Parathyroid adenoma (tissue), 2 donors: ENCODE measurements around the gene TMEM125.

Experiments used
- H2AFZ ChIP-seq: fragments of 300-600 bp; sonication (generic); one replicate; pipeline ENCODE4 v1.7.0; 2017; ENCODE audit warnings: antibody characterized with exemption, mild to moderate bottlenecking
- H3K27ac ChIP-seq: fragments of 300-600 bp; sonication (generic); one replicate; pipeline ENCODE4 v1.7.0; 2017
- H3K27me3 ChIP-seq: fragments of 300-600 bp; sonication (generic); one replicate; pipeline ENCODE4 v1.7.0; 2017; ENCODE audit warnings: low read length; ENCODE audit not compliant: control insufficient read depth, insufficient read depth
- H3K36me3 ChIP-seq: fragments of 300-600 bp; sonication (generic); one replicate; pipeline ENCODE4 v1.7.0; 2017; ENCODE audit warnings: low read length; ENCODE audit not compliant: control insufficient read depth, insufficient read depth
- H3K4me1 ChIP-seq: fragments of 300-600 bp; sonication (generic); one replicate; pipeline ENCODE4 v1.7.0; 2017; ENCODE audit warnings: control low read depth
- H3K4me2 ChIP-seq: fragments of 300-600 bp; sonication (generic); one replicate; pipeline ENCODE4 v1.7.0; 2017; ENCODE audit warnings: low read length
- H3K4me3 ChIP-seq: fragments of 300-600 bp; sonication (generic); one replicate; pipeline ENCODE4 v1.7.0; 2017; ENCODE audit warnings: low read depth, low read length
- H3K79me2 ChIP-seq: fragments of 300-600 bp; sonication (generic); one replicate; pipeline ENCODE4 v1.7.0; 2017; ENCODE audit warnings: control low read depth
- H3K9ac ChIP-seq: fragments of 300-600 bp; sonication (generic); one replicate; pipeline ENCODE4 v1.7.0; 2017; ENCODE audit warnings: mild to moderate bottlenecking
- H3K9me3 ChIP-seq: fragments of 300-600 bp; sonication (generic); one replicate; pipeline ENCODE4 v1.7.0; 2017; ENCODE audit warnings: low read length; ENCODE audit not compliant: control insufficient read depth
- TF ChIP-seq, protein P1 (sequence below): fragments of 300-600 bp; sonication (generic); IDR thresholded peaks from one replicate; pipeline ENCODE4 v1.7.0; 2017; ENCODE audit warnings: antibody characterized with exemption, mild to moderate bottlenecking
- donor health status: primary hyperparathyroidism.

The TMEM125 gene

GRCh38 chr1:43315963-43316737 lies 46.4 kb downstream of the TMEM125 start:
- no peak overlapping the region for H3K4me2 ChIP-seq
- no peaks in the 10 kb centered on the region for H3K79me2 ChIP-seq
- no peak overlapping the region for H3K27ac ChIP-seq
- H2AFZ ChIP-seq, result no peak overlapping the region
- no peaks in the 10 kb centered on the region for H3K36me3 ChIP-seq
- TF ChIP-seq, protein P1, sequence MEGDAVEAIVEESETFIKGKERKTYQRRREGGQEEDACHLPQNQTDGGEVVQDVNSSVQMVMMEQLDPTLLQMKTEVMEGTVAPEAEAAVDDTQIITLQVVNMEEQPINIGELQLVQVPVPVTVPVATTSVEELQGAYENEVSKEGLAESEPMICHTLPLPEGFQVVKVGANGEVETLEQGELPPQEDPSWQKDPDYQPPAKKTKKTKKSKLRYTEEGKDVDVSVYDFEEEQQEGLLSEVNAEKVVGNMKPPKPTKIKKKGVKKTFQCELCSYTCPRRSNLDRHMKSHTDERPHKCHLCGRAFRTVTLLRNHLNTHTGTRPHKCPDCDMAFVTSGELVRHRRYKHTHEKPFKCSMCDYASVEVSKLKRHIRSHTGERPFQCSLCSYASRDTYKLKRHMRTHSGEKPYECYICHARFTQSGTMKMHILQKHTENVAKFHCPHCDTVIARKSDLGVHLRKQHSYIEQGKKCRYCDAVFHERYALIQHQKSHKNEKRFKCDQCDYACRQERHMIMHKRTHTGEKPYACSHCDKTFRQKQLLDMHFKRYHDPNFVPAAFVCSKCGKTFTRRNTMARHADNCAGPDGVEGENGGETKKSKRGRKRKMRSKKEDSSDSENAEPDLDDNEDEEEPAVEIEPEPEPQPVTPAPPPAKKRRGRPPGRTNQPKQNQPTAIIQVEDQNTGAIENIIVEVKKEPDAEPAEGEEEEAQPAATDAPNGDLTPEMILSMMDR, result no peak
- H3K4me1 ChIP-seq, result peaks cover 2% of the 10 kb centered on the region
- no peak overlapping the region for H3K4me3 ChIP-seq
- H3K27me3 ChIP-seq, result no peaks in the 10 kb centered on the region
- H3K9ac ChIP-seq, result no peak overlapping the region
- H3K9me3 ChIP-seq, result no peaks in the 10 kb centered on the region

GRCh38 chr1:43316738-43317520 lies 47.1 kb downstream of the TMEM125 start:
- H3K4me1 ChIP-seq, result peaks cover 2% of the 10 kb centered on the region
- H3K79me2 ChIP-seq, result no peaks in the 10 kb centered on the region
- H3K4me2 ChIP-seq, result no peak overlapping the region
- no peak overlapping the region for H3K4me3 ChIP-seq
- H3K9me3 ChIP-seq, result no peaks in the 10 kb centered on the region
- TF ChIP-seq, protein P1, result no peak
- no peaks in the 10 kb centered on the region for H3K27me3 ChIP-seq
- no peak overlapping the region for H2AFZ ChIP-seq
- no peak overlapping the region for H3K27ac ChIP-seq
- no peak overlapping the region for H3K9ac ChIP-seq
- H3K36me3 ChIP-seq, result no peaks in the 10 kb centered on the region

DNA sequence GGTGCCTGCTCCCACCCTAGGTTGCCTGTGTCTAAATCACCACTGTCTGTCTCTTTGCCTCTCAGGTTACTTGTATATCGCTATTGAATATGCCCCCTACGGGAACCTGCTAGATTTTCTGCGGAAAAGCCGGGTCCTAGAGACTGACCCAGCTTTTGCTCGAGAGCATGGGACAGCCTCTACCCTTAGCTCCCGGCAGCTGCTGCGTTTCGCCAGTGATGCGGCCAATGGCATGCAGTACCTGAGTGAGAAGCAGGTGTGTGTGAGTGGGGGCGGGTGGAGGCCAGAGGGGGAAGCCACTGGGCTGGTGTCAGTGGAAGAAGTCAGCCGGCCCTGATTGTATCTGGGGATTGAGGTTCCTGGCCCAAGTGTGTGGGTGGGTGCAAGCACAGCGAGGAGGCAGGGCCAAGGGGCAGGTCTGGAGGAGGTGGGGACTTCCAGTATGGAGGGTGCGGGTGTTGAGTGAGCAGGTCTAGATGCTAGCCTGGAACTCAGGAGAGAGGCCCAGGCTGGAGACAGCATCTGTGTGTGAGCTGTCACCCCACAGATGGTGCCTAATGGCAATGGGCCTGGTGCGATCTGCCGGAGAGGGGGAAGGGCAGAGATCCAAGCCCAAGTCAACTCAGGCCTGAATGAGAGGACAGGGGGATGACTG lies 48.2 kb downstream of the TMEM125 start:
- Histone ChIP-seq H3K79me2 (no peaks in the 10 kb centered on the region), H3K9ac (no peak overlapping the region), H3K27me3 (no peaks in the 10 kb centered on the region), H3K4me3 (no peak overlapping the region), H3K9me3 (no peaks in the 10 kb centered on the region), H3K4me1 (peaks cover 2% of the 10 kb centered on the region), H3K27ac (no peak overlapping the region), H3K4me2 (no peak overlapping the region), H3K36me3 (no peaks in the 10 kb centered on the region), H2AFZ (peak overlapping the region; percentile 46)
- TF ChIP-seq, protein P1, result no peak

DNA sequence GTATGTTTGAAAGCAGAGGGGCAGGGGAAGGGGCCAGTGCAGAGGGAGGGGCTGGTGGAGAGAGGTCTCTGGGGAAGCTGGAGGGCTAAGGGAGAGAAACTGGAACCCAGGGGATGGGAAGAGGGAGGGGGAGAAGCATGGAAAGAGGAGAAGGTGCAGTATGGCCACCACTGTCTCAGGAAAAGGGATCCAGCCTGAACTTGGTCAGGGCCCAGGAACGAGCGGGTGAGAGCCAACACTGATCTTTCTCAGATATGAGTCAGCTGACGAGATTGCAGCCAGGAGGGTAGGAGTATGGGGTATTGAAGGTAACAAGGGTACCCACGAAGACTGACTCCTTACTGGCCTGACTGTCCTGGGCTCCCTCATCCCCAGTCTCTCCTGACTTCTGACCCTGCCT lies 49.0 kb downstream of the TMEM125 start:
- Histone ChIP-seq H3K4me1 (peaks cover 2% of the 10 kb centered on the region), H3K9me3 (no peaks in the 10 kb centered on the region), H3K4me2 (no peak overlapping the region), H3K79me2 (no peaks in the 10 kb centered on the region), H3K9ac (no peak overlapping the region), H3K27me3 (no peaks in the 10 kb centered on the region), H2AFZ (peak overlapping the region; percentile 41), H3K36me3 (no peaks in the 10 kb centered on the region), H3K27ac (no peak overlapping the region), H3K4me3 (no peak overlapping the region)
- TF ChIP-seq, protein P1, result no peak
